ENCODE measurements around the gene CLSTN1. TPM values are rescaled to one million over a fixed set of nuclear protein-coding genes. Genes with fewer than 3 reads are reported as not detected.

Gene CLSTN1
- total and polyA plus RNA-seq, 10 of the 15 experiments (the other 5 are each of a cell fraction or from before 2014, with no cell fraction given), result 2.7 to 64.4 (median 23.2) TPM

DNA sequence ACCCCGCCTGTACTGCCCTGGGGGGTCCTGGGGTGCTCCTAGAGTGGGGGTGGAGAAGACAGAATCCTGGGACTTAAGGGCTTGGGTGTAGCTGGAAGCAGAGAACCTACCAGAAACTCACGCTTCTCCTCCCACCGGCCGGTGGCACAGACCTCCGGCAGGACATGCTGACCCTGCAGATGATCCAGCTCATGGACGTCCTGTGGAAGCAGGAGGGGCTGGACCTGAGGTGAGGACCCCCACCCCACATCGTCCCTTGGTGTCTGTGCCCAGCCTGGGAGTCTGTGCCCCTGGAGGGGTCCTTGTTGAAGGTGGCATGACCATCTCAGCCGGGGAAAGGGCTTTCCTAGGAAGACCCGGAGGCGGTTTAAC is 101.4 kb downstream of the CLSTN1 start:
- DNase-seq (ENCODE audit: low read depth, low spot score) (no peak), FAIRE-seq (no peak), ATAC-seq (no peak)
- in situ Hi-C loops (cut with MboI) (no loop called here), intact Hi-C loops (cut with micrococcal nuclease; ENCODE audit: unreplicated experiment) (loop anchor here (2.0 kb wide), 1 partner anchor 144 kb away; no protein-coding TSS in a partner anchor)
- H2AFZ ChIP-seq (ENCODE audit: control insufficient read depth, low read depth, low read length), result no peak overlapping the region
- H3K4me2 ChIP-seq (ENCODE audit: control insufficient read depth, insufficient read depth), result no peak overlapping the region
- peaks cover 6% of the 10 kb centered on the region for H3K4me1 ChIP-seq (ENCODE audit: control insufficient read depth, insufficient read depth, low read length)
- peaks cover 27 to 77% of the 10 kb centered on the region in 2 experiments for H3K36me3 ChIP-seq (ENCODE audit: control insufficient read depth in 2 of 2, insufficient read depth in 2 of 2, low read length in 1 of 2)
- no peaks in the 10 kb centered on the region; the same call in 2 of the 3 replicates for H3K9me3 ChIP-seq (replicated peaks; ENCODE audit: control insufficient read depth, insufficient read depth, low read length)
- WGBS (ENCODE audit: insufficient coverage, insufficient replicate concordance, low lambda C conversion rate, missing lambda C conversion rate), result 85% methylated on average over 8 of the region's 10 CpGs
- H3K79me2 ChIP-seq (ENCODE audit: control insufficient read depth, insufficient read depth, low read length), result no peaks in the 10 kb centered on the region
- ChIA-PET RAD21 (ENCODE audit: unreplicated experiment) (interaction anchor here (1.0 to 2.7 kb wide), 2 partner anchors 94 to 144 kb away, joined by 3 to 20 read pairs; no protein-coding TSS in a partner anchor), POLR2A (no interaction called here), CTCF (interaction anchor here (0.8 to 3.2 kb wide), 3 partner anchors 13 to 706 kb away, joined by 4 to 16 read pairs (median 4); no protein-coding TSS in a partner anchor), SMC1A (ENCODE audit: uncharacterized antibody, unreplicated experiment) (interaction anchor here (0.6 to 2.2 kb wide), 2 partner anchors 141 to 144 kb away, joined by 3 to 4 read pairs; no protein-coding TSS in a partner anchor)
- BruUV-seq (replicated peaks), result no TSS peak
- no peak overlapping the region for H3K27ac ChIP-seq (ENCODE audit: control insufficient read depth, insufficient read depth)
- no peak overlapping the region for H3K9ac ChIP-seq (ENCODE audit: control insufficient read depth, insufficient read depth, low read length)
- no peak for TF ChIP-seq MTA2 (IDR thresholded peaks at IDR 0.05; ENCODE audit: low read depth)
- no peak for TF ChIP-seq EP300 (IDR thresholded peaks at IDR 0.05; ENCODE audit: borderline replicate concordance in 1 of 2, control insufficient read depth in 1 of 2, low read depth in 2 of 2, low read length in 2 of 2)
- no peak for TF ChIP-seq SRF (IDR thresholded peaks at IDR 0.05; ENCODE audit: low read depth in 2 of 2, low read length in 2 of 2)
- TF ChIP-seq RUNX3 (IDR thresholded peaks at IDR 0.05; ENCODE audit: low read length), result no peak
- no peak for TF ChIP-seq HSF1 (IDR thresholded peaks at IDR 0.05; ENCODE audit: low read depth, low read length)
- no peak for TF ChIP-seq STAT3 (IDR thresholded peaks at IDR 0.05; ENCODE audit: low read depth, low read length)
- no peak for TF ChIP-seq NR2C2 (IDR thresholded peaks at IDR 0.05; ENCODE audit: borderline replicate concordance, control insufficient read depth, insufficient read length, low read depth)
- no peak for TF ChIP-seq CEBPB (IDR thresholded peaks at IDR 0.05; ENCODE audit: borderline replicate concordance in 1 of 2, low read depth in 2 of 2, low read length in 2 of 2)
- TF ChIP-seq MYC (IDR thresholded peaks at IDR 0.05; ENCODE audit: insufficient read depth, insufficient read length, insufficient replicate concordance, low read length, severe bottlenecking), result no peak
- no peak for TF ChIP-seq POU2F2 (IDR thresholded peaks at IDR 0.05; ENCODE audit: borderline replicate concordance, low read depth, low read length)
- TF ChIP-seq, protein P1, sequence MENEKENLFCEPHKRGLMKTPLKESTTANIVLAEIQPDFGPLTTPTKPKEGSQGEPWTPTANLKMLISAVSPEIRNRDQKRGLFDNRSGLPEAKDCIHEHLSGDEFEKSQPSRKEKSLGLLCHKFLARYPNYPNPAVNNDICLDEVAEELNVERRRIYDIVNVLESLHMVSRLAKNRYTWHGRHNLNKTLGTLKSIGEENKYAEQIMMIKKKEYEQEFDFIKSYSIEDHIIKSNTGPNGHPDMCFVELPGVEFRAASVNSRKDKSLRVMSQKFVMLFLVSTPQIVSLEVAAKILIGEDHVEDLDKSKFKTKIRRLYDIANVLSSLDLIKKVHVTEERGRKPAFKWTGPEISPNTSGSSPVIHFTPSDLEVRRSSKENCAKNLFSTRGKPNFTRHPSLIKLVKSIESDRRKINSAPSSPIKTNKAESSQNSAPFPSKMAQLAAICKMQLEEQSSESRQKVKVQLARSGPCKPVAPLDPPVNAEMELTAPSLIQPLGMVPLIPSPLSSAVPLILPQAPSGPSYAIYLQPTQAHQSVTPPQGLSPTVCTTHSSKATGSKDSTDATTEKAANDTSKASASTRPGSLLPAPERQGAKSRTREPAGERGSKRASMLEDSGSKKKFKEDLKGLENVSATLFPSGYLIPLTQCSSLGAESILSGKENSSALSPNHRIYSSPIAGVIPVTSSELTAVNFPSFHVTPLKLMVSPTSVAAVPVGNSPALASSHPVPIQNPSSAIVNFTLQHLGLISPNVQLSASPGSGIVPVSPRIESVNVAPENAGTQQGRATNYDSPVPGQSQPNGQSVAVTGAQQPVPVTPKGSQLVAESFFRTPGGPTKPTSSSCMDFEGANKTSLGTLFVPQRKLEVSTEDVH (IDR thresholded peaks at IDR 0.05; ENCODE audit: low read depth, partially characterized antibody), result no peak
- no peak for TF ChIP-seq SMC3 (IDR thresholded peaks at IDR 0.05; ENCODE audit: borderline replicate concordance, low read length)
- TF ChIP-seq, protein P2, sequence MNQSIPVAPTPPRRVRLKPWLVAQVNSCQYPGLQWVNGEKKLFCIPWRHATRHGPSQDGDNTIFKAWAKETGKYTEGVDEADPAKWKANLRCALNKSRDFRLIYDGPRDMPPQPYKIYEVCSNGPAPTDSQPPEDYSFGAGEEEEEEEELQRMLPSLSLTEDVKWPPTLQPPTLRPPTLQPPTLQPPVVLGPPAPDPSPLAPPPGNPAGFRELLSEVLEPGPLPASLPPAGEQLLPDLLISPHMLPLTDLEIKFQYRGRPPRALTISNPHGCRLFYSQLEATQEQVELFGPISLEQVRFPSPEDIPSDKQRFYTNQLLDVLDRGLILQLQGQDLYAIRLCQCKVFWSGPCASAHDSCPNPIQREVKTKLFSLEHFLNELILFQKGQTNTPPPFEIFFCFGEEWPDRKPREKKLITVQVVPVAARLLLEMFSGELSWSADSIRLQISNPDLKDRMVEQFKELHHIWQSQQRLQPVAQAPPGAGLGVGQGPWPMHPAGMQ (IDR thresholded peaks at IDR 0.05; ENCODE audit: borderline replicate concordance), result no peak
- no peak for TF ChIP-seq RFX5 (IDR thresholded peaks at IDR 0.05; ENCODE audit: low read depth, low read length)
- no peak for TF ChIP-seq RCOR1 (conservative IDR thresholded peaks at IDR 0.05; ENCODE audit: low read depth, low read length)
- no peak for TF ChIP-seq YBX1 (IDR thresholded peaks at IDR 0.05)
- no peak for TF ChIP-seq PAX8 (IDR thresholded peaks at IDR 0.05)
- TF ChIP-seq BMI1 (IDR thresholded peaks at IDR 0.05; ENCODE audit: borderline replicate concordance), result no peak
- H3K4me3 ChIP-seq, result no peak overlapping the region
- H3K27me3 ChIP-seq (replicated peaks in 1 of 2; ENCODE audit: control insufficient read depth in 2 of 2, insufficient read depth in 2 of 2, low read length in 1 of 2), result no peaks in the 10 kb centered on the region
- H4K20me1 ChIP-seq (ENCODE audit: control insufficient read depth, insufficient read depth), result no peaks in the 10 kb centered on the region; the same call in 1 of the 2 replicates
